HG03139 (cell line): ENCODE measurements around the gene FOXD1.

Source experiments
- ATAC-seq: cut with Tn5 transposase; IDR thresholded peaks from one replicate; pipeline ENCODE4 v1.9.1; 2021; ENCODE audit not compliant: unreplicated experiment

FOXD1 gene

GRCh38 chr5:73441378-73441777 is 7.2 kb downstream of the FOXD1 start:
- ATAC-seq, result no peak

GRCh38 chr5:73440262-73440661 is 8.3 kb downstream of the FOXD1 start:
- ATAC-seq, result no peak

- no peak for ATAC-seq
These were observed 9.7 kb downstream of the FOXD1 start for GRCh38 chr5:73438645-73439470.

GRCh38 chr5:73437777-73438644 is 10.6 kb downstream of the FOXD1 start:
- no peak for ATAC-seq

- no peak for ATAC-seq
These were observed 11.3 kb downstream of the FOXD1 start for GRCh38 chr5:73437101-73437776.

- ATAC-seq, result no peak
These were observed 12.0 kb downstream of the FOXD1 start for GRCh38 chr5:73436535-73437100.

GRCh38 chr5:73435759-73436534 is 12.6 kb downstream of the FOXD1 start:
- ATAC-seq, result no peak

- no peak for ATAC-seq
These were observed 13.7 kb downstream of the FOXD1 start for GRCh38 chr5:73434907-73435306.

- ATAC-seq, result no peak
These were observed 14.1 kb downstream of the FOXD1 start for GRCh38 chr5:73434461-73434860.

GRCh38 chr5:73433982-73434342 is 14.6 kb downstream of the FOXD1 start:
- ATAC-seq, result no peak

- ATAC-seq, result no peak
These were observed 15.2 kb downstream of the FOXD1 start for GRCh38 chr5:73433272-73433981.

GRCh38 chr5:73431204-73431851 is 17.2 kb downstream of the FOXD1 start:
- ATAC-seq, result no peak

- no peak for ATAC-seq
These were observed 22.5 kb downstream of the FOXD1 start for GRCh38 chr5:73426034-73426433.

GRCh38 chr5:73424556-73424977 is 24.0 kb downstream of the FOXD1 start:
- no peak for ATAC-seq

- ATAC-seq, result no peak
These were observed 26.4 kb downstream of the FOXD1 start for GRCh38 chr5:73422164-73422563.

- ATAC-seq, result no peak
These were observed 27.9 kb downstream of the FOXD1 start for GRCh38 chr5:73420666-73421065.

- no peak for ATAC-seq
These were observed 28.8 kb downstream of the FOXD1 start for GRCh38 chr5:73419465-73420390.

GRCh38 chr5:73419117-73419464 is 29.5 kb downstream of the FOXD1 start:
- ATAC-seq, result no peak
